ENCODE data around the gene OR5A1.

Gene OR5A1

GRCh38 chr11:59480359-59480758 lies 44.1 kb downstream of the OR5A1 start:
- DNase-seq = no peak
